Astrocyte of the cerebellum (primary cell): ENCODE measurements around the gene FTO.
"Not testable (repeated sequence)": the region's sequence is repeated elsewhere in the genome, so short reads cannot be mapped to it uniquely, and the experiment has no call there.

Source experiments
- DNase-seq: peaks from one replicate; pipeline ENCODE4 v3.0.0-alpha.2; 2011; ENCODE audit warnings: low read depth
- H3K4me3 ChIP-seq: 2 replicates; pipeline ENCODE4 v1.5.1; 2011; ENCODE audit warnings: mild to moderate bottlenecking, low read depth, low read length, moderate library complexity
- CTCF ChIP-seq: IDR thresholded peaks from 2 replicates; pipeline ENCODE4 v1.5.1; 2012; ENCODE audit warnings: low read length, low read depth, moderate library complexity, mild to moderate bottlenecking; ENCODE audit errors: missing control alignments
- in situ Hi-C: cut with HindIII; loops from 2 replicates; pipeline ENCODE4 v1.10.0; 2017; ENCODE audit warnings: low sequenced_read_pairs

Gene FTO

GRCh38 chr16:53672461-53672860 lies 31.5 kb upstream of the FTO start:
- no peak for DNase-seq
- in situ Hi-C loops: no loop called here
- TF ChIP-seq CTCF: no peak
- H3K4me3 ChIP-seq: no peak overlapping the region

DNA sequence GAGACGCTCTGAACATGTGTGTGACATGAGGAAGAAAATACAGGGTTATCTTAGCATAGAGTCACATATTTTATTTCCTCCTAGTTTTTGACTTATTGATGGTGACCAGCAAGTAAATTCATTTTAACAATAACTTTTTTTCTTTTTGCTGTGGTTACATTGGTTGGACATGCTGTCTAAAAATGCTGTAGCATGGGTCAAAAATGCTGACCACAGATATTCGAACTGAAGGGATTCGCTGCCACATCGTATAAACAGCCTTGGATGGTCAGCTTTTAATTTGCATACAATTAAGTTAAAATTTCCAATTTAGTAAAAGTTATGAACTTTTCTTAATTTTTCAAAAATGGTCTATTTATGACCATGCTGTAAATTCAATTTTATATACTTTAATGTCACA lies 30.8 kb upstream of the FTO start:
- peak; percentile 16 for DNase-seq
- in situ Hi-C loops: no loop called here
- TF ChIP-seq CTCF: no peak
- no peak overlapping the region for H3K4me3 ChIP-seq

GRCh38 chr16:53678155-53678554 lies 25.8 kb upstream of the FTO start:
- no peak overlapping the region for H3K4me3 ChIP-seq
- TF ChIP-seq CTCF: no peak
- no peak for DNase-seq
- in situ Hi-C loops: no loop called here

DNA sequence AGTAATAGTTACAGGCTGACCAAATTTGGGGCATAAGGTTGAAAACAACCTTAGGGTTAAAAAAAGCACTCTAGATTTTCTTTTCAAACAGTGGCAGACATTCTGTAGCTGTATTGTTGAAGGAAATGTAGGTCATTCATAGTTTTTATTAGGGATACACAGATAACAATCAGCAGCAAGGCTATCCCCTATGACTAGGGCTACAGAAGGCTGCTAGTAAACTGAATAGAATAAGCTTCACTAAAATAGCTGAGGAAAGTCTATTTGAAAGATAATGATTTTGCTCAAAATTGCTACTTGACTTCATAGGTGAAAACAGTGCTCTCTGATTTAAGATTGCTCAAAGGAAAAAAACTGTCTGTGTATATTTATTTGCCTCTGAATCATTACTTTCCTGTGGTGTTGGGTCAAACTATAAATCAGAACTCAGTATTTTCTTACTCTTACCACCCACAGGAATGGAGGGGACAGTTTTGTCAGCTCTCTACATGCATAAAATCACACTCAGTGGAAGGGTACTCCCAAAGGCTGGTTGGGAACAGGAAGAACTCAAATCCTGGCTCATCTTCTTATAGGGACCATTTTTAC lies 25.1 kb upstream of the FTO start:
- in situ Hi-C loops: no loop called here
- no peak for DNase-seq
- no peak overlapping the region for H3K4me3 ChIP-seq
- TF ChIP-seq CTCF: no peak

DNA sequence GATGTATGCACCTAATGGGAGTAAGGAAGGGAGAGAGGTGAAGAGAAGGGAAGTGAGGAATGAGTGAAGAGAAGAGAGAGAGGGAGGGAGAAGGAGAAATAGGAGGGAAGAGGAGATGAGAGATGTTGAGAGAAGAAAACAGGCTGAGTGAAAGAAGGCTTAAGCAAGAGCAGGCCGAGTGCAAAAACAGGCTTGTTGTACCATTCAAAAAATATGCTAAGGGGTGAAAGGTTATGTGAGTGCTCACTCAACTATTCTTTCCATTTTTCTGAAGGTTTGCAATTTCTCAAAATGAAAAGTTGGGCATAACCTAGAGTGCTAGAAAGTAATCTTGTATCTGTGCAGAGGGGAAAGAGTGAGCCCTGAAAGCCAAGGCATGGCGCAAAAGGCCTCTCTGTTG lies 23.2 kb upstream of the FTO start:
- no peak overlapping the region for H3K4me3 ChIP-seq
- no peak for TF ChIP-seq CTCF
- no peak for DNase-seq
- in situ Hi-C loops: no loop called here

GRCh38 chr16:53681354-53681753 lies 22.6 kb upstream of the FTO start:
- in situ Hi-C loops: no loop called here

GRCh38 chr16:53685334-53685733 lies 18.6 kb upstream of the FTO start:
- H3K4me3 ChIP-seq, DNase-seq, in situ Hi-C loops: not testable (repeated sequence)

More at GRCh38 chr16:53681354-53681753, 22.6 kb upstream of the FTO start:
- no peak for TF ChIP-seq CTCF
- no peak overlapping the region for H3K4me3 ChIP-seq
- DNase-seq: no peak
